ENCODE measurements around the gene PRELID2.

Gene PRELID2

GRCh38 chr5:145797336-145797735 lies 37.8 kb downstream of the PRELID2 start:
- DNase-seq (ENCODE audit: low read depth), result no peak

GRCh38 chr5:145796318-145796717 lies 38.8 kb downstream of the PRELID2 start:
- DNase-seq (ENCODE audit: low read depth), result no peak

GRCh38 chr5:145793574-145793973 lies 41.6 kb downstream of the PRELID2 start:
- DNase-seq (ENCODE audit: low read depth), result no peak

GRCh38 chr5:145792840-145793239 lies 42.3 kb downstream of the PRELID2 start:
- no peak for DNase-seq (ENCODE audit: low read depth)

DNA sequence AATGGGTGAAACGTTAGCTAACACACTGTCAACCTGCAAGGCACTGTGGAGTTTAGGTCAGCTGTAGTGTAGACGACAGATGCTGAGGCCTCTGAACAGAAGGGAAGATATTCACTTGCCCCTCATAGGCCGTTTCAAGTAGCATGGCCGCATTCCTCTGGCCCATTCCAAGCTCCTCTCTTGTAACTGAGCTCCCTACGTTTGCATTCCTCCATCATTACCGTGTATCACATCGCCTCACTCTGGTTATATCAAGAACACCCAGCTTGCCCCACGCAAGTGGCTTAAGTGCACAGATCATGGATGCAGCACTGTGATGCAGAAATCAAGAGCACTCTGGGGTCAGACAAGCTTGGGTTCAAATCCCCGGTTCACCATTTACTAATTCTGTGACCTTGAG lies 43.3 kb downstream of the PRELID2 start:
- DNase-seq (ENCODE audit: low read depth), result no peak

- no peak for DNase-seq (ENCODE audit: low read depth)
Observed at GRCh38 chr5:145787996-145788395, 47.1 kb downstream of the PRELID2 start.

GRCh38 chr5:145787507-145787906 lies 47.6 kb downstream of the PRELID2 start:
- no peak for DNase-seq (ENCODE audit: low read depth)

GRCh38 chr5:145787001-145787400 lies 48.1 kb downstream of the PRELID2 start:
- DNase-seq (ENCODE audit: low read depth), result no peak

DNA sequence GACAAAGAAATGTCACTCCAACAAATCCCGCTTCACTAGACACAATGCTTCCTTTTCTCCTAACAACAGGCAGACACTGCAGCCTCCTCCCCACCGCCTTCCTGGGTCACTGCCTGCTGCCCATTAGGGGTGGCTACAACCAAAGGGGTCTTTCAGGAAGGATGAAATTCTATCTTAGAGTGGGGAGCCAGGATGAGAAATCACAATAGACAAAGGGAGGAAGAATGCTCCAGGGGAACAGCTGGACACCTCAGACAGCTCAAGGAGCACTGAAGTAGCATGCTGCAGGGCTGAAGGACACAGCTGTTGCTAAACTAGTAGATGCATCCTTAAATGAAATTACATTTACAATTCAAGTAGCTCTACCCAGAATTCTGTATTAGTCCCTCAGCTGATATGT lies 54.2 kb downstream of the PRELID2 start:
- DNase-seq (ENCODE audit: low read depth), result no peak

DNA sequence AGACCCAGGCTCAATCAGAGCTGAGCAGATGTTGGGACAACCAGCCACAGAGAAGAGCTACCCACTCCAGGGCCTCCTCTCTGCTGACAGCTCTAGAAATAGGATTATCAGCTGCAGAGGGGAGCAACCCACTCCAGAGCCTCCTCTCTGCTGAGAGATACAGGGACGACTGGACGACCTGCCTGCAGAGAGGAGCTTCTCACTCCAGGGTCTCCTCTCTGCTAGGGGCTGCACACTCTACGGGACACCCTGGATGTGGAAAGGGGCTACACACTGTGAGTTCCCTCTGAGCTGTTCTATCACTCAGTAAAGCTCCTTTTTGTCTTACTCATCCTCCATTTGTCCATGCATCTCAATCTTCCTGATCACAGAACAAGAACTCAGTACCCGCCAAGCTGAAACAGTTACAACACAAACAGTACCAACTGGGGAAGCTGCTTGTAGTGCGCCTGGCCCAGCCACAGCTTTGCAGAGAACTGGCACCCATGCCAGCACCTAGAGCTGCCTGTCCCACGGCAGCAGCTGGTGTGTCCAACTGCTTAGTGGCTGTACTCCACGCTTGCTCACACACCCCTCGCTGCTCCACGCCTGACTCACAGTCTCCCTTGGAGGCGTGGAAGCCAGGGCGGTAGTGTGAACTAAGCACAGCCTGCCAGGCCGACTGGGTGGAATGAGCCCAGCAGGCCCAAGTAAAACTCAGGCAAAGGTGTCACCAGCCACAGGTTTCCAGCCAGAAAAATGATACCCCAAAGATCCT lies 56.8 kb downstream of the PRELID2 start:
- DNase-seq (ENCODE audit: low read depth), result no peak

DNA sequence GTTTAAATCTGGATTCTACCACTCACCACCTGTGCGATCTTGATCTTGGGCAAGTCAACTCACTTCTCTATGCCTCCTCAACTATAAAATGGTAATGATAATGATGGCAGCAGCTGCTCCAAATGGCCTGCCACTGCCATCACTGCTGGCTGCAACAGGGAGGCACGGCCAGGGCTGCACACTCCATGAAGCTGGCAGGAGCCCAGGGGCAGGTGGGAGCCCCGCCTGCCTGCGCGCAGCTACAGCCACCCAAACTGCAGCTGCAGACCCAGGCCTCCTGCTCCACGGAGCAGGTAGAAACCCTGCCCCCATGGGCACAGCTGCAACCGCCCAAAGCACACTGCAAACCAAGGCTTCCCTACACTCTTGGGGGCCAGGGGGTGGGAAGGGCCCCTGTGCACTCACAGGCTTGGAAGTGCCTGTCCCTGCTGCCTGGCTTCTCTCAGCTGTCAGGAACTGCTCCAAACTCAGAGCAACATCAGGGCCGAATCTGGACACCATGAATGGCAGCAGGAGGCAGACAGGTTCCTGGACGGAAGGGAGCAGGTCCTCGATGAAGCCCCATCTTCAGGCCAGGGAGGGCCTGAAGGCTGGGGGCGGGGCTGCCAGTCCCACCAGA lies 57.6 kb downstream of the PRELID2 start:
- no peak for DNase-seq (ENCODE audit: low read depth)

- no peak for DNase-seq (ENCODE audit: low read depth)
Observed at GRCh38 chr5:145776886-145777285, 58.3 kb downstream of the PRELID2 start.

DNA sequence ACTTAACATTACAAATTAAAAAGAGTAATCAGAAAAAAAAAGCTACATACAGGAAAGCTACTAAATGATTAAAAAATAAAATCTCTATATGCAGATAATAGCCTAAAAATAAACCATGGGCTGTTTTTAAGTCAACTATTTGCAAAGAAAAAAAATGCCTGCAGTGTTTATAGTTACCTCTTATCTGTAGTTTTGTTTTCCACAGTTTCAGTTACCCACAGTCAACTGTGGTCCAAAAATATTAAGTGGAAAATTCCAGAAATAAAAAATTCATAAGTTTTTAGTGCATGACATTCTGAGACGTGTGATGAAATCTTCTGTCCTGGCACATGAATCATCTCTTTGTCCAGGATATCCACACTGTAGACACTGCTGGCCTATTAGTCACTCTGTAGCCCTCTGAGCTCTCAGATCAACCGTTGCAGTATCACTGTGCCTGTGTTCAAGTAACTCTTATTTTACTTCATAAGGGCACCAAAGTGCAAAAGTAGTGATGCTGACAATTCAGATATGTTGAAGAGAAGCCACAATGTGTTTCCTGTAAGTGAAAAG lies 59.2 kb downstream of the PRELID2 start:
- DNase-seq (ENCODE audit: low read depth), result no peak

GRCh38 chr5:145775411-145775810 lies 59.7 kb downstream of the PRELID2 start:
- no peak for DNase-seq (ENCODE audit: low read depth)

GRCh38 chr5:145774442-145774841 lies 60.7 kb downstream of the PRELID2 start:
- DNase-seq (ENCODE audit: low read depth), result no peak

- no peak for DNase-seq (ENCODE audit: low read depth)
Observed at GRCh38 chr5:145772466-145772865, 62.7 kb downstream of the PRELID2 start.

GRCh38 chr5:145768863-145769262 lies 66.3 kb downstream of the PRELID2 start:
- DNase-seq (ENCODE audit: low read depth), result no peak

DNA sequence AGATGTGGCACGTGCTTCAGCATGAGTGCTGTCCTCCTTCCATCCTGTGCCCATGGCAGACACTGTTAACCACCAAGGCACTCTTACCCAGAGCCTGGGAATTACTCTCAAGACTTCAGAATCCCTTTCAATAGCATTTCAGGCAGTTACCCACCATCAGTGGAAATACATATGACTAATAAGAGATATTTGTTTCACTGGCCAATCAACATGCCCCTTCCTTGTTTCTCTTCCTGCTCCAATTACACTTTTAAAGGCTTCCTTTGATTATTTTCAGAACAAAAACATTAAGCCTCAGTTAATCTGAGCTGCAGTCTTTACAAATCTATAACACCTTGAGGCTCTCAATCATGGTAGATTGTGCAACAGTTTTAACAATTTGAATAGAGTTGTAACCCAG lies 70.8 kb downstream of the PRELID2 start:
- DNase-seq (ENCODE audit: low read depth), result no peak

GRCh38 chr5:145762833-145763232 lies 72.3 kb downstream of the PRELID2 start:
- no peak for DNase-seq (ENCODE audit: low read depth)

DNA sequence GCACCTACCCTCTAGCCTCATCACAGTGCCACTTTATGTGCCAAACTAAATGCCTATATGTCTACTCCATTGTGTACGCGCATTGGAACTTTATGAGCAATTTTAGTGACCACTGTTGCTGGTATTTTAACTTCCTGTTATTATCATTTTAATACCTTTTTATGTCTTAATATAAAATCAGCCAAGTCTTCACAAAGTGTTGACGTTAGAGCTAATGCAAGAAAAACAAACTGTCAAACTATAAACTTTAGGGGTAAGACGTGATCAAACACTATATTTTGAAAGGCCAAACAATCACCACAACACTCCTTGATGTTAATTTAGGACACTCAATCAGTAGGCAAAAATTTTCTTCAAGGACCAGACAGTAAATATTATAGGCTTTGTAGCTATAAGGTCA lies 73.9 kb downstream of the PRELID2 start:
- DNase-seq (ENCODE audit: low read depth), result no peak

- no peak for DNase-seq (ENCODE audit: low read depth)
Observed at GRCh38 chr5:145760660-145761059, 74.5 kb downstream of the PRELID2 start.

DNA sequence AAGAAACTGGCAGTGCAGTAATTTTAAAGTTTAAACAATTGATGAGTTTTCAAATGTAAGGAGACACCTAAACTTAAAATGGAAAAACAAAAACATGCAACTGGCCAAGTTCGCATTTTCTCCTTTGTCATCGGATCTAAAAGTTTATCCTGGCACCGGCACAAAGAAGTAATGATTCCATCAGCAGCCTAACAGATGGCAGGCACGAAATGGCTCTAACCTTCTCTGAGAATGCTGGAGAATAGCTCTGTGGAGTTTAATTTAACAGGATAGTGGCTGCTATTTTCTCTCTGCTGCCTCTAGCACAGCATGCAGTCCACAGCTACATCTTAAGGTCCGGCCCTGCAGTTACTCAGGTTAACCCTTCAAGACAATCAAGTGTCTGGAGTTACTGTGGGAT lies 82.2 kb downstream of the PRELID2 start:
- no peak for DNase-seq (ENCODE audit: low read depth)

- DNase-seq (ENCODE audit: low read depth), result no peak
Observed at GRCh38 chr5:145752534-145752933, 82.6 kb downstream of the PRELID2 start.

DNA sequence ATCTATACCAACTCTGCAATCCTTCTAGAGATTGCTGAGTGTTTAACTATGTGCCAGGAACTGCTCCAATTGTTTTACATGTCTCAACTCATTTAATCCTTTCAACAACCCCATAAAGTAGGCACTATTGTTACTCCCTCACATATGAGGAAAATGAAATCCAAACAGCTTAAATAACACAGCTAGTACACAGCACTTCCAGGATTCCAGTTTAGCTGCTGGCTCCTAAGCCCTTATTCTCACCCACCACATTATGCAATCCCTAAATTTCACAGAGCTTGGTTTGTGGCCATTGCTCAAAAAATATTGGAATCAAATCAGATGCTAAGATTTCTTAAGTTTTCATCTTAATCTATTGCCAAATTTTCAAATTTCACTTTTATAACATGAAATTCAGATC lies 84.9 kb downstream of the PRELID2 start:
- no peak for DNase-seq (ENCODE audit: low read depth)

Measured in T-helper 22 cell (primary cell).